Measurements from ENCODE around the gene THSD4. TPM values are rescaled to one million over a fixed set of nuclear protein-coding genes. Genes with fewer than 3 reads are reported as not detected.

The THSD4 gene
- total RNA-seq, 1 experiment from 2014 or later: 65.4 TPM

- TF ChIP-seq, protein P1, sequence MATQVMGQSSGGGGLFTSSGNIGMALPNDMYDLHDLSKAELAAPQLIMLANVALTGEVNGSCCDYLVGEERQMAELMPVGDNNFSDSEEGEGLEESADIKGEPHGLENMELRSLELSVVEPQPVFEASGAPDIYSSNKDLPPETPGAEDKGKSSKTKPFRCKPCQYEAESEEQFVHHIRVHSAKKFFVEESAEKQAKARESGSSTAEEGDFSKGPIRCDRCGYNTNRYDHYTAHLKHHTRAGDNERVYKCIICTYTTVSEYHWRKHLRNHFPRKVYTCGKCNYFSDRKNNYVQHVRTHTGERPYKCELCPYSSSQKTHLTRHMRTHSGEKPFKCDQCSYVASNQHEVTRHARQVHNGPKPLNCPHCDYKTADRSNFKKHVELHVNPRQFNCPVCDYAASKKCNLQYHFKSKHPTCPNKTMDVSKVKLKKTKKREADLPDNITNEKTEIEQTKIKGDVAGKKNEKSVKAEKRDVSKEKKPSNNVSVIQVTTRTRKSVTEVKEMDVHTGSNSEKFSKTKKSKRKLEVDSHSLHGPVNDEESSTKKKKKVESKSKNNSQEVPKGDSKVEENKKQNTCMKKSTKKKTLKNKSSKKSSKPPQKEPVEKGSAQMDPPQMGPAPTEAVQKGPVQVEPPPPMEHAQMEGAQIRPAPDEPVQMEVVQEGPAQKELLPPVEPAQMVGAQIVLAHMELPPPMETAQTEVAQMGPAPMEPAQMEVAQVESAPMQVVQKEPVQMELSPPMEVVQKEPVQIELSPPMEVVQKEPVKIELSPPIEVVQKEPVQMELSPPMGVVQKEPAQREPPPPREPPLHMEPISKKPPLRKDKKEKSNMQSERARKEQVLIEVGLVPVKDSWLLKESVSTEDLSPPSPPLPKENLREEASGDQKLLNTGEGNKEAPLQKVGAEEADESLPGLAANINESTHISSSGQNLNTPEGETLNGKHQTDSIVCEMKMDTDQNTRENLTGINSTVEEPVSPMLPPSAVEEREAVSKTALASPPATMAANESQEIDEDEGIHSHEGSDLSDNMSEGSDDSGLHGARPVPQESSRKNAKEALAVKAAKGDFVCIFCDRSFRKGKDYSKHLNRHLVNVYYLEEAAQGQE (IDR thresholded peaks at IDR 0.05; ENCODE audit: insufficient read depth in 1 of 2, low read depth in 2 of 2, low read length in 1 of 2): no peak
- TF ChIP-seq, protein P2, sequence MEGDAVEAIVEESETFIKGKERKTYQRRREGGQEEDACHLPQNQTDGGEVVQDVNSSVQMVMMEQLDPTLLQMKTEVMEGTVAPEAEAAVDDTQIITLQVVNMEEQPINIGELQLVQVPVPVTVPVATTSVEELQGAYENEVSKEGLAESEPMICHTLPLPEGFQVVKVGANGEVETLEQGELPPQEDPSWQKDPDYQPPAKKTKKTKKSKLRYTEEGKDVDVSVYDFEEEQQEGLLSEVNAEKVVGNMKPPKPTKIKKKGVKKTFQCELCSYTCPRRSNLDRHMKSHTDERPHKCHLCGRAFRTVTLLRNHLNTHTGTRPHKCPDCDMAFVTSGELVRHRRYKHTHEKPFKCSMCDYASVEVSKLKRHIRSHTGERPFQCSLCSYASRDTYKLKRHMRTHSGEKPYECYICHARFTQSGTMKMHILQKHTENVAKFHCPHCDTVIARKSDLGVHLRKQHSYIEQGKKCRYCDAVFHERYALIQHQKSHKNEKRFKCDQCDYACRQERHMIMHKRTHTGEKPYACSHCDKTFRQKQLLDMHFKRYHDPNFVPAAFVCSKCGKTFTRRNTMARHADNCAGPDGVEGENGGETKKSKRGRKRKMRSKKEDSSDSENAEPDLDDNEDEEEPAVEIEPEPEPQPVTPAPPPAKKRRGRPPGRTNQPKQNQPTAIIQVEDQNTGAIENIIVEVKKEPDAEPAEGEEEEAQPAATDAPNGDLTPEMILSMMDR (IDR thresholded peaks at IDR 0.05): no peak
- no peak for TF ChIP-seq TCF7L2 (IDR thresholded peaks at IDR 0.05; ENCODE audit: low read depth, low read length)
- Histone ChIP-seq H3K9me3 (ENCODE audit: control insufficient read depth, insufficient read depth, low read depth, low read length) (no peaks in the 10 kb centered on the region), H3K27ac (ENCODE audit: low read length) (no peak overlapping the region), H3K36me3 (ENCODE audit: control insufficient read depth, insufficient read depth, low read length) (no peaks in the 10 kb centered on the region), H3K27me3 (ENCODE audit: control insufficient read depth, insufficient read depth, low read length) (no peaks in the 10 kb centered on the region), H3K4me1 (ENCODE audit: control insufficient read depth, insufficient read depth, low read length) (no peaks in the 10 kb centered on the region), H3K4me3 (ENCODE audit: low read depth in 2 of 2, low read length in 2 of 2) (no peak overlapping the region)
- ATAC-seq: no peak
- in situ Hi-C loops (cut with HindIII; ENCODE audit: low pct_unique_long_range_greater_than_20kb, low sequenced_read_pairs): no loop called here
- no peak for DNase-seq (ENCODE audit: low read depth, low spot score)
- ChIA-PET POLR2A (interaction anchor here (0.6 kb wide), 1 partner anchor 463 kb away, joined by 9 read pairs; no protein-coding TSS in a partner anchor), CTCF (no interaction called here)
- intact Hi-C loops (cut with micrococcal nuclease; ENCODE audit: unreplicated experiment): no loop called here
- no TSS peak for BruUV-seq (replicated peaks)
Measured at GRCh38 chr15:71391421-71392088, 276.3 kb downstream of the THSD4 start.

DNA sequence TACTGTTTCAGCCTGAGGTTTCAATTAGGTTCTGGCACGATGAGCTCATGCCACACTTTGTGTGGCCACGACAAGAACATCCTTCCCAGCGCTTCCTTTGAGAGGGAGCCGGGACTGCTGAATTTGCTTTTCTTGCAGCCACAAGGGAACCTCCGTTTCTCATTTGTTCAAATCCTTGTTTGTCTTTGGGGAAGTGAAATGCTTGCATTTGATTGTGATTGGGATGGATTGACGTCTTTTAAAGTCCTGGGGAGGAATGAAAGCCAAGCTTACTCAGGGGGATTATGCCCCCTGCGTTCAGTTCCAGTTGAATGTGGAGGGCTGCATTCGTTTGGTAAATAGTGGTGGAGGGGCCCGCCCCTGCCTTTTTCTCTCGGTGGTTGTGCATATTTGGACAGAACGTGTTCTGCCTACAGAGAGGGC lies 277.6 kb downstream of the THSD4 start:
- Histone ChIP-seq H3K36me3 (ENCODE audit: control insufficient read depth, insufficient read depth, low read length) (no peaks in the 10 kb centered on the region), H3K27me3 (ENCODE audit: control insufficient read depth, insufficient read depth, low read length) (no peaks in the 10 kb centered on the region), H3K9me3 (ENCODE audit: control insufficient read depth, insufficient read depth, low read depth, low read length) (no peaks in the 10 kb centered on the region), H3K27ac (ENCODE audit: low read length) (no peak overlapping the region), H3K4me1 (ENCODE audit: control insufficient read depth, insufficient read depth, low read length) (no peaks in the 10 kb centered on the region), H3K4me3 (ENCODE audit: low read depth in 2 of 2, low read length in 2 of 2) (no peak overlapping the region)
- TF ChIP-seq, protein P2 (IDR thresholded peaks at IDR 0.05): no peak
- no peak for TF ChIP-seq SIN3A (IDR thresholded peaks at IDR 0.05; ENCODE audit: borderline replicate concordance, insufficient read depth, low read depth, low read length)
- TF ChIP-seq, protein P1 (IDR thresholded peaks at IDR 0.05; ENCODE audit: insufficient read depth in 1 of 2, low read depth in 2 of 2, low read length in 1 of 2): no peak
- in situ Hi-C loops (cut with HindIII; ENCODE audit: low pct_unique_long_range_greater_than_20kb, low sequenced_read_pairs) (no loop called here), intact Hi-C loops (cut with micrococcal nuclease; ENCODE audit: unreplicated experiment) (no loop called here)
- BruUV-seq (replicated peaks): no TSS peak
- POLR2A ChIA-PET: no interaction called here
- DNase-seq (ENCODE audit: low read depth, low spot score) (no peak), ATAC-seq (no peak)
- CTCF ChIA-PET: no interaction called here
